ENCODE measurements around the gene RHBDL1.
A peak's percentile ranks its signal among the peaks of the same experiment; 100 is the strongest.

Gene RHBDL1

DNA sequence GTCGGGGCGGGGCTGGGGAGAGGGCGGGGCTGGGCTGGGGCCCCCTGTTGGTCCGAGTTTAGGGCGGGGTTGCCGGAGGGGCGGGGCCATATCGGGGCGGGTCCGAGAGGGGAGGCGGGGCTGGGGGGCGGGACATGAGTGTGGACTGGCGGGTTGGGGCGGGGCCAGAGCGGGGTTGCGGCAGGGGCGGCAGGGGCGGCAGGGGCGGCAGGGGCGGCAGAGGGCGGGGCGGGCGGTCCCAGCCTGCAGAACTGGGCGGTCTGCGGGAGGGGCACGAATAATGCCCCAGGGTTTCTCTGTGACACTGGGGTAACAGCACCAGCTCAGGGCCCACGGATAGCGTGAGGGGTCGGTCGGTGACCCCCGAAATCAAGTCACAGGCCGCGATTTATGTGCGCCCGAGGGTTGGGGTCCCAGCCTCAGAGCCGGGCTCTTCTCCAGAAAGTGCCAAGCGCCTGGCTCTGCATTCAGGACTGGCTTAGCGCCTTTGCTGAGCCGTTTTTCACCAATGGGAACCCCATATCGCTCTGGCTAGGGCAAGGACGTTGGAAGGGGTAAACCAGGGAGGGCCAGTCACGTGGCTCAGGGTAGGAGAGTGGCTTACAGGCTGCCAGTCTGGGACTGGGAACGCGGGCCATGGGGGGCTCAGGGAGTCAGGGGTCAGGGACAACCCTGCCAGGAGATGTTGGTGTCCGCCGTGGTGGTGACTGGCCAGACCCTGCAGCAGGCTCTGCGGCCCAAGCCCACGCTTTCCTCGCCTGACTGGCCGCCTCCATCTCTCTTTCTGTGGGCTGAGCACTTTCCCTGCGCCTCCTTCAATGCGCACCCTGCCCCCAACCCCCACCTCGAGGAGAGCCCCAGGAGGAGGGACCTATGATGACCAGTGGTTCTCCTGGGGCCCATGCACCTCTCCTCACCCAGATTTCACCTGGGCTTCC lies 38.1 kb upstream of the RHBDL1 start:
- peak; percentile 88 for DNase-seq (ENCODE audit: low read depth)

DNA sequence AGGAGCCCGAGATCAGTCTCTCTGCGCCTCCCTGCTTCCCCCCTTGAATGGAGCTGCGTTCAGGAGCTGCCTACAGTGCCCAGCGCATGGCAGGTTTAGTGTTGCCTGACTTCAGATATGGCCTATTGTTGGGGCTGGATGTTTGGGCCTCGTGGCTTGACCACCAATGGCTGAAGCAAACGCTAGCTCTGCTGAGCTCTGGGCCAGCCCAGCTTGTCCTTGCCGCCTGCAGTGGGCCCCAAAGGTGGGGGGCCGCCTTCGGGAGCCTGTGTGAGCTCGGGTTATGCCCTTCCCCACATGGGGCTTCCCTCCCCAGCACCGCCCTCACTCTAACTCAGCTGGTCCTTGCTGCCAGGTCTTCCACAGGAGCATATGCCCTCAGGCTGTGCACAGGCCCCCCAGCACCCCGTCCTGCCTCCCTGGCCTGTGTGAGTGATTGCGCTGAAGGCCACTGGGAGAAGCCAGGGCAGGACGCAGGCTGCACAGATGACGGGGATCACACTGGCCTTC lies 37.4 kb upstream of the RHBDL1 start:
- DNase-seq (ENCODE audit: low read depth), result no peak

DNA sequence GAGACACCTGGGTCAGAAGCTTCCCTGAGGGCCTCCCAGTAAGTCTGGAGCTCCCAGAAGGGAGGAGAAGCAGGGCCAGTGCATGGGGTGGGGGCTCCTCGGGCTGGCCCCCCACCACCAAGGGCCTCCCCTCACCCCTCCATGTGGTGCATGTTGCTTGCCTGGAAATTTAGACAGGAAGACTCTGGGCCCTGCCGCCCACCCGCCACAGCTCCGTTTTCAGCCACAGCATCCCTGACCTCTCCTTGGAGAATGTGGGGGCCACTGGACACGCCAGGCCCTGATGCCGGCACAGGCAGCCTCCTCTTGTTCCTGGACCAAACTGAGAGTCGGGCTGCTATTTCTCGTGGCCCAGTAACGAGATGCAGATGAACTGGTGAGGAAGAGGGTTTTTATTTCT lies 36.6 kb upstream of the RHBDL1 start:
- DNase-seq (ENCODE audit: low read depth), result no peak

DNA sequence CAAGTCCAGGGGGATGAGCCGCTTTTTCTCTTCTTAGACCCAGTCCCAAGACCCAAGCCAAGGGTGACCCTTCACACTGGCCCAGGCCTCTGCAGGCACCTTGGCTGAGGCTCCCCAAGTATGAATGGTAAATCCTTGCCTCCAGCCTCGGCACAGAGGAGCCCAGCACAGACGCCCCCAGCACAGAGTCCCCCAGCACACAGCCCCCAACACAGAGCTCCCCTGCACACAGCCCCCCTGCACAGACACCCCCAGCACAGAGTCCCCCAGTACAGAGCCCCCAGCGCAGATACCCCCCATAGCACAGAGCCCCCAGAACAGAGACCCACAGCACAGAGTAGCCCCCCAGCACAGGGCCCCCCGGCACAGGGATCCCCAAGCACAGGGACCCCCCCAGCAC lies 34.9 kb upstream of the RHBDL1 start:
- DNase-seq (ENCODE audit: low read depth), result no peak

DNA sequence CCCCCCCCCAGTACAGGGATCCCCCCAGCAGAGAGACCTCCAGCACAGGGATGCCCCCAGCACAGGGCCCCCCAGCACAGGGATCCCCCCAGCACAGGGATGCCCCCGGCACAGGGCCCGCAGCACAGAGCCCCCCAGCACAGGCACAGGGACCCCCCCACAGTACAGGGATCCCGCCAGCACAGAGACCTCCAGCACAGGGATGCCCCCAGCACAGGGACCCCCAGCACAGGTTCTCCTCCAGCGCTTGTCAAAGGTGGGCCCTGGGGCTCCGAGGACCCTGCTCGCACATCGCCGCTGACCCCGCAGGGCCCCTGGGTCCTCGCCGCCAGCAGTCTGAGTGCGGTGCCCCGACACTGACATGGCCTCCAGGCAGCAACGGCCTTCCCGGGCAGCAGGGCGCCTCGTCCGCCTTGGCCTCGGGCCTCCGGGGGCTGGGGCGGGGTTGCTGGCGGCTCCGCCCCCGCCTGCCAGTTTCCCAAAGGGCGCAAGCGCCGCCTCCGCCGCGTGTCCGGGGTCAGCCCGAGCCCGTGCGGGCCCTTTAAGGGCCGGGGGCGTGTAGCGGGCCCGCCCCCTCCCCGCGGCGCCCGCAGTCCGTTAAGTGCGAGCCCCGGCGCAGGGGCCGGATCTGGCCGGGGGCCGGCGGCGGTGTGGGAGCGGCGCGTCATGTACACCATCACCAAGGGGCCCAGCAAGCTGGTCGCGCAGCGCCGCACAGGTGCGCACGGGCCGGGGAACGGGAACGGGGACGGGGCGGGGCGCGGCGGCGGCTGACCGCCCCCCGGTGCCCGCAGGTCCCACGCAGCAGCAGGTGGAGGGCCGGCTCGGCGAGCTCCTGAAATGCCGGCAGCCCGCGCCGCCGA lies 33.9 kb upstream of the RHBDL1 start, which contains the start of gene MCRIP2:
MCRIP2 (plus strand) TSS at position 503 of the 863 bp plus-strand sequence; CDS start at position 667, 164 bp downstream.
- peak; percentile 74 for DNase-seq (ENCODE audit: low read depth)

DNA sequence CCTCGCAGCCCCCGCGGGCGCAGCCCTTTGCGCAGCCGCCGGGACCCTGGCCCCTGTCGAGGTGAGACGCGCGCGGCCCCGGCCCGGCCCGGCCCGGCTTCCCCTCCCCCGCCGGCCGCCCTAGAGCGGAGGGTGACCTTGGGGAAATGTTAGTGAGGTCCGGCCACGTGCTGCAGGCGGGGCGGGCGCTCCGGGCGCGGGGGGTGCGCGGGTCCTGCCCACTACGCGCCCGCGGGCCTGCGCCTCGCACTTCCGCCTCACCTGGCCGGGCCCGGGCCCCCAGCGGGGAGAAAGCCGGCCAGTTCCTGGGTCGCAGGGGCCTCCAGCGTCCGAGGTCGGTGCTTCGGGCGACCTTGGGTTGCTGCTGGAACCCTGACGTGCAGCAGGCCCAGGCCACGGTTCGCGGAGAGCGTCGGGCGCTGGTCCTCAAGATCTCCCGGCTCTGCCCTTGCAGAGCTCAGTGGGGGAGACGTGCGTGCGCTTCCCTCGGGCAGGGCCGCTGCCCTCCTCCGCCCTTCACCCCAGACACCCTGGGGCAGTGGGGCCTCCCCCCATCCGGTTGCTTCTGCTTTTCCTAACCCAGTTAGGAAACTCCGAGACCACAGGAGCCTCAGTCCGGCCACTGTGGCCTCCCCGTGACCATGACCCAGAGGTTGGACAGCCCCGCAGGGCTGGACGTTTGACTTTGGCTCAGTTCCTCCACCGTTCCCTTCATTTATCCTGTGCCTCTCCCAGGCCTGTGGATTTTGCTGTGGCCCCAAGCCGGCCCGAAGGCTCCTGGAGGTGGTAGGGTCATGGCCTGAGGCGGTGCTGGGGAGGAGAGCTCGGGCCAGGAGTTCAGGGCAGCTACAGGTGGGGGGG lies 33.1 kb upstream of the RHBDL1 start:
- peak; percentile 15 for DNase-seq (ENCODE audit: low read depth)

DNA sequence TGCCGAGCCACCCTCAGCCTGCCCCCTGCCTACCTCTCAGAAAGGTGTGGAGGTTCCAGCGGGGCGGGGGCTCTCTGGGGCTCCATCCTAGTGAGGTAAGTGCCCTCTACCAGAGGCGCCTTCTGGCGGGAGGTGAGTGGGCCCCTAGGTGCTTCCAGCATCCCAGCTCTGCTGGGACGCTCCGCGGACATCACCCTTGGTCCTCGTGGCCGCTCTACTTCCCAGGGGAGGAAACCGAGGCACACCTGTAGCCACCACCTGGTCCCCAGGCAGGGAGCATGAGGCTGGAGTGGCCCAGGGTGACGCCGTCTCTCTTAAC lies 32.5 kb upstream of the RHBDL1 start:
- no peak for DNase-seq (ENCODE audit: low read depth)

DNA sequence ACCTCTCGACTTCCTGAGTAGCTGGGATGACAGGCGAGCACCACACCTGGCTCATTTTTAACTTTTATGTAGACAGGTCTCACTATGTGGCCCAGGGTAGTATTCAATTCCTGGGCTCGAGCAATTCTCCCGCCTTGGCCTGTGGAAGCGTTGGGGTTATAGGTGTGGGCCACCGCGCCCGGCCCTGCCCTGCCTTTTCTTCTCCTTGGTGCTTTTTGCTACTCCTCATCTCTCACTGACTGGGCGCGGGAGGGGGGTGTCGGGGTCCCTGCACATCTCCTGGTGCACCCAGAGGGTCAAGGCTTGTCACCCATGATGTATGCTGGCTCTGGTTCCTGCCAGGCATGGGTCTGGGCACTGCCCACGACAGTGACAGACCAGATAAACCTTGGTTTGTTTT lies 30.9 kb upstream of the RHBDL1 start:
- DNase-seq (ENCODE audit: low read depth), result no peak

DNA sequence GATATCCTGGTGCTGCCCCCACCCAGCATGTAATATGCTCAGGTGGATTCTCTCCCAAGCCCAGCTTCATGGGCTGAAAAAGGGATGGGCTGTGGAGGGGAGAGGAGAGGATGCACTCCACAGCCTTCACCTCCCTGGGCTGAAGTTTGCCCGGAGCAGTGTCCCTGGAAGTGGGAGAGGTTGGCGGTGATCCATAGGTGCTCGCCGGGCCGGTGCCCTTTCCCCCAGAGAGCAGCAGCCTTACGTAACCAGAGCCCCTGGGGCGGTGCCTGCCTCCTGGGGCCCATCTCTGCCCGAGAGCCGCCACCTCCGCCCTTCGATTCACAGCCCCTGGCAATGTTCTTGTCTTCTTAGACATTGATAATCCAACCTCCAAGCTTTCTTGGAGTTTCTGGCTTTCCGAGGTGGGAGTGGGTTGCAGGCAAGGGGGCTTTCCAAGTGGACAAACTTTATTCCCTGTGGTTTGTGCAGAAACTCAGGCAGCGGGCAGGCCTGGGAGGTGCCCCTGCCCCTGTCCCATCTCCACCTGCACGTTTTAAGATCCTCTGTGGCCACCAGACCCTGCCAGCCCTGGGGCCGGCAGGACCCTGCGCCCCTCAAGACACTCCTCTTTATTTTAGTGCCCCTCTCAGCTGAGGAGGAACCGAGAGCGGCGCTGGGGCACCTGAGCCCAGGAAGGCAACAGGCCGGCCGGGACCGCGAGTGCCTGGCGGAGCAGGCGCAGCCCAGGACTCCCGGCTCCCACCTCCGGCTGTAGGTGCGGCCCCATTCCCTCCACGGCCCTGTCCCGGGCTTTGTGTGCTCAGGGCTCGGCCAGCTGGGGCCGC lies 29.4 kb upstream of the RHBDL1 start:
- DNase-seq (ENCODE audit: low read depth), result no peak

DNA sequence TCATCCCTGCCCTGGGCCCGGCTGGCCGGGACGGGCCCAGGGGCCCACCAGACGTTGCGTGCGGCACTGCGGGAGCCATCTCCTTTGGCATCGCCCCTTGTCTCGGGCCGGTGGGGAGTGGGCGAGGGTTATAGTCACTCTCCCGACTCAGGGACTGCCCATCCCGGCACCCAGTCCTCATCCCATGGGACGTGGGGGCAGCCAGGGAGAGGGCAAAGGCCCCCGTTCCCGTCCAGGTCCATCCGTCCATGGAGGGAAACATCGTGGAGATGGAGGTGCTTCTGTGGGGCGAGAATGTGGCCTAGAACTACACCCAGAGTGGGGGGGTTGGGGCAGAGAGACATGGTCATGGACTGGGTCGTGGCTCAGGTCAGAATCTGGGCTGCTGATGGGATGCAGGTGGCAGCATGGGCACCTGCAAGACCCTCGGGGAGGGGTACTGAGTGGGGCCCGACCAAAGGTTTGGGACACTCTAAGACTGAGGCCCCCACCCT lies 28.7 kb upstream of the RHBDL1 start:
- DNase-seq (ENCODE audit: low read depth), result no peak

DNA sequence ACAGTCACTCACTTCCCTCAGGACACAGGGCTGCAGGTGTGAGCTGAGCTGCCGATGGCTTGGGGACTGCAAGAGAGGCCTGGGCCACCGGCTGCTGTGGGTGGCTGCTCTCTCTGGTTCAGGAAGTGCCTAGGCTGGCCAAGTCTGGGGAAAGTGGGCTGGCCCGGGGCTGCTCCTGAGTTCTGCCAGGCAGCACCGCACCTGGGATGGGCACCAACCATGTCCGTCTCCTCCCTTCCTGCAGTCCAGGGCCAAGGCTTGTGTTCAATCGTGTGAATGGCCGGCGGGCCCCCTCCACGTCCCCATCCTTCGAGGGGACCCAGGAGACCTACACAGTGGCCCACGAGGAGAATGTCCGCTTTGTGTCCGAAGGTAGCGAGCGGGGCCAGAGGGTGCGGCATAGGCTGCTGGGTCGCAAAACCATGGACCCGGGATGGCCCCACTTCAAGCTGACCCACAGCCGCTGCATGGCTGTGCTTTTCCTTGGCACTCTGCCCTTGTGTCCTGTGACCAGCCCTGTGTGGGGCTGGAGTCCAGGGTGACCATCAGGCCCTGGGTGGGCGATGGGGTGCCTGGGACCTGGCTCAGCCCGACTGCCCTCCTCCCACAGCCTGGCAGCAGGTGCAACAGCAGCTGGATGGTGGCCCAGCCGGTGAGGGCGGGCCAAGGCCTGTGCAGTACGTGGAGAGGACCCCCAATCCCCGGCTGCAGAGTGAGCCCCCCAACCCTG lies 28.1 kb upstream of the RHBDL1 start:
- no peak for DNase-seq (ENCODE audit: low read depth)

DNA sequence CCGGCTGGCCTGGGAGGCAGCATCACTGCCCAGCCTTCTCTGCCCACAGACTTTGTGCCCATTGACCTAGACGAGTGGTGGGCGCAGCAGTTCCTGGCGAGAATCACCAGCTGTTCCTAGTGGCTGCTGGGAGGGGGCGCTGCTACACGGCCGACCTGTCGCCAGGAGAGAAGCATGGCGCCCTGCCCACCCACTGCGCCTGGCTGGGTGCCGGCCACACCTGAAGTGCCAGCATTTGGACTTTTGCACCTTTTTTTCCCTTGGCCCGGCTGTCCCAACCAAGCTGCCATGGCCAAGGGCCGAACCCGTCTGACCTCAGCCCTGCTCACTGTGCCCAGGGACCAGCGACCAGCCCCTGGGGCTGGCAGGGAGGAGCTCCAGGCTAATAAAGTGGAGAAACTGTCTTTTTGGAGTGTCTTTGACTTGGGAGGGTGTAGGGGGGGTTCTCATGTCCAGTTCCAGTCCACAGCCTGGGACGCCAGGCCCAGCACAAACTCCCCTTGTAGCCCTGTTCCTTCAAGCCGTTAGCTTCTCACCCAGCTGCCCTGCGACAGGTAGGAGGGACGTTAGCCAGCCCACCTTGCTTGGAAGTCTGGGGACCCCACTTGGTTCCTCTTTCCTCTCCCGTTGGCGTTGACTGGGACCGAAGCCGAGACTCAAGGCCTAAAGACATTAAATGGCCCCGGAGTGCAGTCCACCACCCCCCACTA lies 27.2 kb upstream of the RHBDL1 start:
- peak; percentile 34 for DNase-seq (ENCODE audit: low read depth)

DNA sequence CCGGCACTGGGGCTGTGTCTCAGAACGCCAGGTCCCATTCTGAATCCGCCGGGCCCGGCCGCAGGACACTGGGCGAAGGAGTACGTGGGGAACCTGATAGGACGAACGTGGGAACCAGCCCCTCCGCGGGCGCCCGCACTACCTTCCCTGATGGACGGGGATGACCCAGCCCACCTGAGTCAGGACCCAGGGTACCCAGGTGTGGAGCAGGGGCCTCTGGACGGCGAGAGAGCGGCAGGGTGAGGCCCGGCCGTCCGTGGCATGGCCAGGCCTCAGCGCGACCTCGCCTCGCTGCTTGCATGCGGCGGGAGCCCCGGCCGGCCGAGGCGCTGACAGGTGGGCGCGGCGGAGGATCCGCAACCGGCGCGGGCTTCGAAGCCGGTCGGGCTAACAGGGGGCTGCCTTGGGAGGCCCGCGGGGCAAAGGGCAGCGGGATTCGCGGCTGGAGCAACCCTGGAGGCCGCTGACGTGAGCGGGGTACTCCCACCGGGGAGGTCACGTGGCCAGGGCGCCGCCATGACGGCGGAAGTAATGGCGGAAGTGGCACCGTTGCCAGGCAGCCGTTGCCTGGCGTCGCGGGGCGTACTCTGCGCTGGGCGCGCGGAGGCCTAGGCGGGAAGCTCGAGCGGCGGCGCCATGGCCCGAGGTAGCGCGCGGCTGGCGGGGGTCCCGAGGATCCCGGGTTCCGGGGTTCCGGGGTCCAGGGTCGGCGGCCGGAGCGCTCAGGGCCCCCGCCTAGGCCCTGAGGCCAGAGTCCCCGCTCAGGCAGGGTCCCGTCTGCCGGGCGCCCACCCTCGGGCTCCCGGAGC lies 26.5 kb upstream of the RHBDL1 start, which contains the start of gene WDR90:
WDR90 (plus strand) TSS at position 585 of the 809 bp plus-strand sequence; CDS start at position 637, 52 bp downstream.
- peak; percentile 91 for DNase-seq (ENCODE audit: low read depth)

DNA sequence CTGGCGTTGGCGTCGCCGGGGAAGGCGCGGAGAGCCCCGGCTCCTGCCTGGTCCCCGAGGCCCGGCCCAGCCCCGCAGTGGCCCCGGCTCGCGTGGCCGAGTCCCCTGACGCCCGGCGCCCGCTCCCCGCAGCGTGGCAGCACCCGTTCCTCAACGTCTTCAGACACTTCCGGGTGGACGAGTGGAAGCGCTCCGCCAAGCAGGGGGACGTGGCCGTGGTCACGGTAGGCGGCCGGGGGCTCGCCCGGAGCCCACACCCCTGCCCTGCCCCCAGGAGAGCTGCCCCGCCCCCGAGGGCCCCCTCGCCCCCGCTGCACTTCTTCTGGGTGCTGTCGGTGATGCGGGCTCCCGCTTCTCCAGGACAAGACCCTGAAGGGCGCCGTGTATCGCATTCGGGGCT lies 25.8 kb upstream of the RHBDL1 start:
- DNase-seq (ENCODE audit: low read depth), result no peak

DNA sequence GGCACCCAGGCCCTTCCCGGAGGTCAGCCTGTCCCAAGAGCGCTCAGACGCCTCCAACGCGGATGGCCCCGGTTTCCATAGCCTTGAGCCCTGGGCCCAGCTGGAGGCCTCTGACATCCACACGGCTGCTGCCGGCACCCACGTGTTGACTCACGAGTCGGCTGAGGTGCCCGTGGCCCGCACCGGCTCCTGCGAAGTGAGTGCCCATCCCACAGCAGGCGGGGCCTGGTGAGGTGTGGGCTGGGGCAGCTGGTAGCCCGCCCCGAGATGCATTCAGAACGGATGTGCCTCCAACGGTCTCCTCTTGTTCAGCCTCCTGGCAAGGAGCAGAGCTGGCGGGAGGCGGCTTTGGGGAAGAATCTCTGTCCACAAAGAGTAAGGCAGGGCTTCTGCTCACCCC lies 23.6 kb upstream of the RHBDL1 start:
- DNase-seq (ENCODE audit: low read depth), result no peak

DNA sequence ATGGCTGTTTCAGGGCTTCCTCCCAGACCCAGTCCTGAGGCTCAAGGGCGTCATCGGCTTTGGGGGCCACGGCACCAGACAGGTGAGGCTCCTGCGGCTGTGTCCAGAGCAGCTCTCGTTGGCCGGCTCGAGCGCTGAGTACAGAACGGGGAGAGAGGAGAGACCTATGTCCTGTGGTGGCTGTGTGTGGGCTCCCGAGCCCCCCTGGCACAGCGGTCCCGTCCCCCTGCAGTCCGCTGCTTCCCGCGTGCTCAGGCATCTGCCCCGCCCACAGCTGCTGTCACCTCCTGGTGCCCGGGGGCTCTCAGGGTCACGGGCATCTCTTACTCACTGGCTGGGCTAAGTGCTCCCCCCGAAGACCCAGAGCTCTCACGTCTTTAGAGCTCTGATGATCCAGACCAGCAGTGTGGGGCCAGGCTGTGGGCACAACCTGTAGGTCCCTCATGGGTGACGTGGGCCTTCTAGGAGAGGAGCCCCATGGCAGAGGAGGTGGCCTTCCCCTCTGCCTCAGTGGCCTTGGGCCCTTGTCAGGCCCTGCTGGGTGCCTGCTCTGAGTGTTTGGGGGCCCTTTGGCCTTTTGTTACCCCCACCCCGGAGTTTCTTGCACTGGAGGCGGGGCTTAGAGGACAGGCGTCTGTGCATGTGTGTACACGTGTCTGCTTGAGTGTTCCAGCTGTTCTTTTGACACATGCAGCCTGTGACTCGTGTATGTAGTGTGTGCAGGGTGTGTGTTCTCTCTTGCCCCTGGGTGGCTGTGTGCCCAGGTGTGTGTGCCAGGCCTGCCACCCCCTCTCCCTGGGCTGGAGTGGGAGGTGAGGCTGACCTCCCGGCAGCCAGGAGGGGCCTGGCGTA lies 22.8 kb upstream of the RHBDL1 start:
- DNase-seq (ENCODE audit: low read depth), result no peak

DNA sequence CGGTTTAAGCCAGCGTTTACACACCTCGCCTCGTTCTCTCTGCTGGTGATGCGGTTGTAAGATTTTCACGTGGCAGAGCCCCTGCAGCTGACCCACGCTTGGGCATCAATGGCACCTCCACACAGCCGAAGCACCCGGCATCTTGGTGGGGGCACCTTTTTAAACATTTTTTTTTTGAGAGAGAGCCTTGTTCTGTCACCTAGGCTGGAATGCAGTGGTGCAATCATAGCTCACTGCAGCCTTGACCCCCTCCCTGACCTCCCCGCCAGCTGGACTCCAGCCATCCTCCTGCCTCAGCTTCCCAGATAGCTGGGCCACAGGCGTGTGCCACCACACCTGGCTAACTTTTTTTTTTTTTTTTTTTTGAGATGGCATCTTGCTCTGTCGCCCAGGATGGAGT lies 21.4 kb upstream of the RHBDL1 start:
- DNase-seq (ENCODE audit: low read depth), result no peak

Data from fibroblast of gingiva (primary cell).